H1 (cell line): ENCODE results near the gene SSH2. TPM values are rescaled to one million over a fixed set of nuclear protein-coding genes. Genes with fewer than 3 reads are reported as not detected.

ENCODE experiments used
- CTCF ChIA-PET: fragments of 300-600 bp; sonication (Branson Sonifier 250); formaldehyde crosslinking; loops from one replicate; lab custom pipeline; 2021; ENCODE audit not compliant: partially characterized antibody; lab: Charles Lee
- POLR2A ChIA-PET: fragments of 300-600 bp; sonication (Branson Sonifier 250); formaldehyde crosslinking; loops from one replicate; lab custom pipeline; 2021; ENCODE audit warnings: inconsistent platforms; ENCODE audit not compliant: partially characterized antibody; lab: Charles Lee
- DNase-seq, 2 experiments: peaks; one replicate each; pipeline versions ENCODE4 v3.0.0 to v3.0.0-alpha.2; 2010 to 2022; ENCODE audit warnings: low spot score in 2 of 2, low read depth in 1 of 2, mixed read lengths in 1 of 2
- FAIRE-seq: peaks from 2 replicates; lab custom pipeline; 2011; peaks lifted over from hg19 to GRCh38; lab: Jason Lieb, UNC
- H2AFZ ChIP-seq: 2 replicates; pipeline ENCODE4 v1.8.1; 2012; ENCODE audit warnings: low read length, inconsistent platforms
- H2AK5ac ChIP-seq: 2 replicates; pipeline ENCODE4 v1.6.1; 2013; ENCODE audit warnings: low read depth, low read length
- H2BK120ac ChIP-seq: replicated peaks from 2 replicates; pipeline ENCODE3; 2013; ENCODE audit warnings: low read depth, low read length, inconsistent platforms
- H2BK12ac ChIP-seq: 2 replicates; pipeline ENCODE4 v1.6.1; 2013; ENCODE audit warnings: low read depth, low read length
- H2BK15ac ChIP-seq: 2 replicates; pipeline ENCODE4 v1.6.1; 2013; ENCODE audit warnings: low read length
- H2BK20ac ChIP-seq: 2 replicates; pipeline ENCODE4 v1.6.1; 2013; ENCODE audit warnings: low read length
- H2BK5ac ChIP-seq: 2 replicates; pipeline ENCODE4 v1.6.1; 2013; ENCODE audit warnings: low read depth, low read length
- H3K14ac ChIP-seq: 2 replicates; pipeline ENCODE4 v1.6.1; 2013; ENCODE audit warnings: inconsistent platforms; ENCODE audit not compliant: insufficient read length
- H3K18ac ChIP-seq: 2 replicates; pipeline ENCODE4 v1.6.1; 2013; ENCODE audit warnings: low read length; ENCODE audit errors: extremely low read depth
- H3K23ac ChIP-seq: 2 replicates; pipeline ENCODE4 v1.6.1; 2013; ENCODE audit warnings: inconsistent platforms; ENCODE audit not compliant: insufficient read length
- H3K23me2 ChIP-seq: 2 replicates; pipeline ENCODE4 v1.6.1; 2013; ENCODE audit warnings: low read depth, low read length
- H3K27ac ChIP-seq: 2 replicates; pipeline ENCODE4 v1.6.1; 2011; ENCODE audit warnings: low read depth, low read length, inconsistent platforms
- H3K27me3 ChIP-seq, 4 experiments: replicated peaks in 1 of 4; 1 replicate in 1 of 4; 2 replicates in 3 of 4; pipeline versions ENCODE4 v1.6.1 to v1.8.1; 2011 to 2013; ENCODE audit warnings: low read length in 3 of 4, mild to moderate bottlenecking in 3 of 4, inconsistent platforms in 2 of 4, mixed read lengths in 2 of 4, moderate library complexity in 1 of 4; ENCODE audit not compliant: control insufficient read depth in 3 of 4, insufficient read depth in 3 of 4; ENCODE audit errors: extremely low read depth in 1 of 4
- H3K36me3 ChIP-seq, 4 experiments: 2 replicates each; pipeline versions ENCODE4 v1.6.1 to v1.8.1; 2011 to 2013; ENCODE audit warnings: mild to moderate bottlenecking in 4 of 4, low read length in 3 of 4, moderate library complexity in 2 of 4, control low read depth in 1 of 4, inconsistent platforms in 1 of 4; ENCODE audit not compliant: insufficient read depth in 4 of 4, control insufficient read depth in 2 of 4
- H3K4ac ChIP-seq: replicated peaks from 2 replicates; pipeline ENCODE3; 2013; ENCODE audit warnings: low read length, low read depth, mixed read lengths, inconsistent platforms; ENCODE audit not compliant: insufficient read length
- H3K4me1 ChIP-seq, 4 experiments: replicated peaks in 1 of 4; 1 replicate in 1 of 4; 2 replicates in 3 of 4; pipeline versions ENCODE4 v1.6.1 to v1.8.1; 2011 to 2013; ENCODE audit warnings: low read length in 3 of 4, inconsistent platforms in 2 of 4, mixed read lengths in 1 of 4; ENCODE audit not compliant: insufficient read depth in 4 of 4, control insufficient read depth in 3 of 4
- H3K4me2 ChIP-seq, 2 experiments: 2 replicates each; pipeline versions ENCODE4 v1.6.1 to v1.8.1; 2011 to 2013; ENCODE audit warnings: low read depth in 2 of 2, low read length in 2 of 2, control low read depth in 1 of 2, inconsistent platforms in 1 of 2, mild to moderate bottlenecking in 1 of 2; ENCODE audit not compliant: insufficient read depth in 1 of 2
- H3K4me3 ChIP-seq, 4 experiments: fragments of 200-600, 300-600 bp in 1 of 4; sonication (generic), shearing (Covaris generic), sonication (Bioruptor Twin) in 1 of 4; 2 replicates each; pipeline versions ENCODE4 v1.5.1 to v1.8.1; 2011 to 2016; ENCODE audit warnings: low read length in 4 of 4, low read depth in 3 of 4, control low read depth in 2 of 4, inconsistent platforms in 2 of 4, mild to moderate bottlenecking in 2 of 4, mixed read lengths in 1 of 4, moderate library complexity in 1 of 4; ENCODE audit not compliant: insufficient read depth in 2 of 4; ENCODE audit errors: extremely low read depth in 1 of 4
- H3K56ac ChIP-seq: replicated peaks from 2 replicates; pipeline ENCODE3; 2013; ENCODE audit warnings: low read depth, mild to moderate bottlenecking, mixed read lengths, low read length, inconsistent platforms; ENCODE audit not compliant: insufficient read length
- H3K79me1 ChIP-seq: 2 replicates; pipeline ENCODE4 v1.6.1; 2013; ENCODE audit warnings: low read depth, low read length, control low read depth
- H3K79me2 ChIP-seq, 2 experiments: 2 replicates each; pipeline versions ENCODE4 v1.6.1 to v1.8.1; 2012 to 2013; ENCODE audit warnings: low read length in 2 of 2, mild to moderate bottlenecking in 2 of 2, inconsistent platforms in 1 of 2; ENCODE audit not compliant: insufficient read depth in 2 of 2, control insufficient read depth in 1 of 2
- H3K9ac ChIP-seq, 4 experiments: replicated peaks in 1 of 4; 1 replicate in 1 of 4; 2 replicates in 3 of 4; pipeline versions ENCODE4 v1.6.1 to v1.8.1; 2011 to 2013; ENCODE audit warnings: low read depth in 3 of 4, low read length in 3 of 4, control low read depth in 2 of 4, mild to moderate bottlenecking in 2 of 4, moderate library complexity in 2 of 4, inconsistent platforms in 1 of 4; ENCODE audit errors: extremely low read depth in 1 of 4
- H3K9me3 ChIP-seq, 2 experiments: 2 replicates each; pipeline versions ENCODE4 v1.6.1 to v1.8.1; 2012 to 2013; ENCODE audit warnings: mild to moderate bottlenecking in 2 of 2, moderate library complexity in 2 of 2, control low read depth in 1 of 2, inconsistent platforms in 1 of 2, low read depth in 1 of 2, low read length in 1 of 2, mixed read lengths in 1 of 2; ENCODE audit not compliant: insufficient read depth in 2 of 2
- H4K20me1 ChIP-seq, 2 experiments: replicated peaks in 1 of 2; 2 replicates each; pipeline versions ENCODE3 to v1.8.1; 2011 to 2013; ENCODE audit warnings: inconsistent platforms in 2 of 2, low read length in 2 of 2, mild to moderate bottlenecking in 1 of 2; ENCODE audit not compliant: insufficient read depth in 2 of 2, control insufficient read depth in 1 of 2
- H4K5ac ChIP-seq: 2 replicates; pipeline ENCODE4 v1.6.1; 2013; ENCODE audit warnings: low read length, low read depth, mixed read lengths, inconsistent platforms; ENCODE audit not compliant: insufficient read length
- H4K8ac ChIP-seq: 2 replicates; pipeline ENCODE4 v1.8.0; 2013; ENCODE audit warnings: mild to moderate bottlenecking, moderate library complexity, low read length, inconsistent platforms; ENCODE audit not compliant: insufficient read depth; ENCODE audit errors: extremely low read depth
- H4K91ac ChIP-seq: replicated peaks from 2 replicates; pipeline ENCODE3; 2013; ENCODE audit warnings: low read length, mixed read lengths, inconsistent platforms; ENCODE audit not compliant: insufficient read length
- CBX5 ChIP-seq: fragments of 300-800, 300-1000 bp; sonication (generic); IDR thresholded peaks from 2 replicates; pipeline ENCODE4 v1.7.1; 2016; ENCODE audit warnings: antibody characterized with exemption, low read length, low read depth
- CHD2 ChIP-seq: IDR thresholded peaks from 2 replicates; pipeline ENCODE4 v1.6.1; 2012; ENCODE audit warnings: low read length, improper control_type of control experiment
- CREB1 ChIP-seq: IDR thresholded peaks from 2 replicates; pipeline ENCODE4 v1.6.1; 2012; ENCODE audit warnings: inconsistent platforms
- JUN ChIP-seq: IDR thresholded peaks from 2 replicates; pipeline ENCODE4 v1.6.1; 2011; ENCODE audit warnings: low read depth, mild to moderate bottlenecking, improper control_type of control experiment, low read length
- JUND ChIP-seq: IDR thresholded peaks from 2 replicates; pipeline ENCODE4 v1.6.1; 2011; ENCODE audit warnings: mild to moderate bottlenecking, improper control_type of control experiment, low read length
- RXRA ChIP-seq: IDR thresholded peaks from 2 replicates; pipeline ENCODE4 v1.6.1; 2011; ENCODE audit warnings: low read depth, mild to moderate bottlenecking, low read length, moderate library complexity; ENCODE audit not compliant: insufficient read depth
- SAP30 ChIP-seq: fragments of 300-600 bp; sonication (generic); IDR thresholded peaks from 2 replicates; pipeline ENCODE4 v1.7.1; 2012; ENCODE audit warnings: low read length, moderate library complexity, mild to moderate bottlenecking, inconsistent platforms; ENCODE audit not compliant: insufficient read depth, insufficient replicate concordance
- SIX5 ChIP-seq: IDR thresholded peaks from 2 replicates; pipeline ENCODE4 v1.6.1; 2011; ENCODE audit warnings: mild to moderate bottlenecking, low read depth, low read length
- SP2 ChIP-seq: IDR thresholded peaks from 2 replicates; pipeline ENCODE4 v1.6.1; 2012; ENCODE audit warnings: mild to moderate bottlenecking, low read length, inconsistent platforms
- TBP ChIP-seq: IDR thresholded peaks from 2 replicates; pipeline ENCODE4 v1.6.1; 2011; ENCODE audit warnings: low read depth, low read length, improper control_type of control experiment
- TEAD4 ChIP-seq: IDR thresholded peaks from 2 replicates; pipeline ENCODE4 v1.6.1; 2012; ENCODE audit warnings: low read depth, low read length, inconsistent platforms, mixed read lengths
- YY1 ChIP-seq: IDR thresholded peaks from 2 replicates; pipeline ENCODE4 v1.6.1; 2011; ENCODE audit warnings: low read depth, mild to moderate bottlenecking, low read length
- WGBS, 2 experiments: shearing (Covaris generic) in 1 of 2; methylation state at CpG; one replicate each; pipeline versions ENCODE4 v1.1.6 to v1.1.7; 2013 to 2015; ENCODE audit warnings: low lambda C conversion rate in 2 of 2, mixed read lengths in 2 of 2, inconsistent platforms in 1 of 2, low coverage in 1 of 2, missing lambda C conversion rate in 1 of 2; ENCODE audit not compliant: insufficient replicate concordance in 2 of 2, insufficient coverage in 1 of 2, insufficient read length in 1 of 2; ENCODE audit errors: extremely low coverage in 1 of 2, missing lambda C conversion rate in 1 of 2; 5-methylcytosine and 5-hydroxymethylcytosine counted together
- polyA plus RNA-seq, 7 experiments: library from polyadenylated mRNA; depleted of rRNA in 3 of 7; stranded (reverse) in 5 of 7; unstranded in 2 of 7; fragments of >200 nt in 5 of 7; fragments of 200-250 nt in 2 of 7; gene quantifications; 1 replicate in 5 of 7; 2 replicates in 1 of 7; 4 replicates in 1 of 7; pipeline versions ENCODE4 v1.2.1 to v1.2.3, GENCODE V29; 2011 to 2013; ENCODE audit warnings: missing spikeins in 2 of 7, mixed read lengths in 2 of 7
- total RNA-seq: library from RNA; stranded (reverse); fragmentation: NEBNext Ultra II Directional; extraction: Animal tissue kit (Norgen Biotek cat#: 25700); gene quantifications from 2 replicates; pipeline ENCODE4 v1.2.1, GENCODE V29; 2021

The SSH2 gene
- total and polyA plus RNA-seq, 2 of the 8 experiments (the other 6 are each of a cell fraction or from before 2014, with no cell fraction given): 5.2 to 15.9 TPM

GRCh38 chr17:29593591-29594518, 336.2 kb downstream of the SSH2 start:
- Histone ChIP-seq H3K4me1 (peaks cover 10 to 60% (median 38%) of the 10 kb centered on the region in 4 experiments), H3K9ac (no peak overlapping the region)
- TF ChIP-seq CBX5 (no peak), YY1 (0 out of 2 replicates have a peak, but pooled peaks have one; percentile 6), JUND (no peak), CREB1 (no peak), TEAD4 (no peak), TBP (peak; percentile 29; the same call in 1 of the 2 replicates), CHD2 (0 out of 2 replicates have a peak, but pooled peaks have one; percentile 9), SAP30 (peak; percentile 100), RXRA (no peak), SP2 (no peak), JUN (no peak), SIX5 (no peak)

More at GRCh38 chr17:29593591-29594518, 336.2 kb downstream of the SSH2 start:
- 2% methylated on average over 44 of the region's 64 CpGs; no CpG with 5 or more reads in 1 of the 2 experiments for WGBS, 2 experiments
- peaks cover 0 to 6% (median 5%) of the 10 kb centered on the region in 4 experiments; a peak in 2 of 7 replicates for H3K27me3 ChIP-seq
- no peak overlapping the region; the same call in 1 of the 2 replicates for H2BK5ac ChIP-seq
- no peak overlapping the region for H2AK5ac ChIP-seq
- ChIA-PET POLR2A (interaction anchor here (0.9 to 3.6 kb wide), 8 partner anchors 12 to 300 kb away, joined by 4 to 30 read pairs (median 4); partner anchors contain the start of gene NUFIP2), CTCF (interaction anchor here (0.8 to 5.0 kb wide), 10 partner anchors 8 to 641 kb away, joined by 3 to 167 read pairs (median 6); partner anchors contain the start of gene TP53I13)
- H3K9me3 ChIP-seq: no peaks in the 10 kb centered on the region
- H3K18ac ChIP-seq: no peak overlapping the region
- H4K20me1 ChIP-seq: peaks cover under 1 to 17% of the 10 kb centered on the region in 2 experiments
- DNase-seq: peak in 1 of 2 experiments; percentile 72
- peak overlapping the region; percentile 75 for H3K4ac ChIP-seq
- H2BK20ac ChIP-seq: no peak overlapping the region
- no peak overlapping the region for H2BK15ac ChIP-seq
- H3K56ac ChIP-seq: no peak overlapping the region
- peak overlapping the region; percentile 63; the same call in 1 of the 2 replicates for H2BK12ac ChIP-seq
- H3K23ac ChIP-seq: no peak overlapping the region
- no peak overlapping the region for H3K27ac ChIP-seq
- no peak overlapping the region for H3K14ac ChIP-seq
- H3K4me3 ChIP-seq: peak overlapping the region; percentile 38 to 83 (median 68)
- H3K23me2 ChIP-seq: peaks cover 33% of the 10 kb centered on the region
- no peak overlapping the region for H2AFZ ChIP-seq
- H3K79me1 ChIP-seq: peaks cover 8% of the 10 kb centered on the region
- H4K91ac ChIP-seq: no peak overlapping the region
- peaks cover 0 to 27% of the 10 kb centered on the region in 2 experiments; a peak in 2 of 4 replicates for H3K79me2 ChIP-seq
- H4K5ac ChIP-seq: no peak overlapping the region
- no peak for FAIRE-seq
- no peak overlapping the region for H2BK120ac ChIP-seq
- H4K8ac ChIP-seq: peak overlapping the region; percentile 63
- no peaks in the 10 kb centered on the region for H3K36me3 ChIP-seq
- H3K4me2 ChIP-seq: peak overlapping the region; percentile 86 to 93
